Stimulated activated CD8-positive, alpha-beta memory T cell treated with anti-CD3 and anti-CD28 coated beads, Interleukin-12 subunit alpha, Interleukin-12 subunit beta, amount 100 ng/mL, for 1 hour (primary cell): ENCODE data around the gene TBC1D4.
"Not testable (repeated sequence)": the region's sequence is repeated elsewhere in the genome, so short reads cannot be mapped to it uniquely, and the experiment has no call there.

Source experiments
- DNase-seq: peaks from one replicate; pipeline ENCODE4 v3.0.0-alpha.2; 2020; ENCODE audit warnings: low read depth

Gene TBC1D4

GRCh38 chr13:75319254-75319653 lies 162.7 kb downstream of the TBC1D4 start:
- DNase-seq = no peak

- DNase-seq = no peak
Measured at GRCh38 chr13:75318138-75318833, 163.7 kb downstream of the TBC1D4 start.

- DNase-seq = no peak
Measured at GRCh38 chr13:75316427-75316826, 165.5 kb downstream of the TBC1D4 start.

GRCh38 chr13:75312884-75313520 lies 169.0 kb downstream of the TBC1D4 start:
- DNase-seq = no peak

GRCh38 chr13:75309981-75310580 lies 171.9 kb downstream of the TBC1D4 start:
- no peak for DNase-seq

- no peak for DNase-seq
Measured at GRCh38 chr13:75308222-75308621, 173.7 kb downstream of the TBC1D4 start.

- no peak for DNase-seq
Measured at GRCh38 chr13:75307370-75307949, 174.5 kb downstream of the TBC1D4 start.

GRCh38 chr13:75306967-75307366 lies 175.0 kb downstream of the TBC1D4 start:
- DNase-seq = not testable (repeated sequence)

- DNase-seq = no peak
Measured at GRCh38 chr13:75305059-75305458, 176.9 kb downstream of the TBC1D4 start.

- DNase-seq = no peak
Measured at GRCh38 chr13:75303263-75303662, 178.7 kb downstream of the TBC1D4 start.

GRCh38 chr13:75302071-75302698 lies 179.8 kb downstream of the TBC1D4 start:
- no peak for DNase-seq

GRCh38 chr13:75299913-75300862 lies 181.8 kb downstream of the TBC1D4 start:
- DNase-seq = no peak

- DNase-seq = no peak
Measured at GRCh38 chr13:75299246-75299645, 182.7 kb downstream of the TBC1D4 start.

GRCh38 chr13:75296641-75297040 lies 185.3 kb downstream of the TBC1D4 start:
- DNase-seq = no peak

- DNase-seq = no peak
Measured at GRCh38 chr13:75295201-75295600, 186.8 kb downstream of the TBC1D4 start.

GRCh38 chr13:75294110-75294509 lies 187.9 kb downstream of the TBC1D4 start:
- no peak for DNase-seq

- no peak for DNase-seq
Measured at GRCh38 chr13:75285310-75285709, 196.7 kb downstream of the TBC1D4 start.

GRCh38 chr13:75279834-75280369 lies 202.1 kb downstream of the TBC1D4 start:
- no peak for DNase-seq

- DNase-seq = not testable (repeated sequence)
Measured at GRCh38 chr13:75273695-75274094, 208.3 kb downstream of the TBC1D4 start.

GRCh38 chr13:75271846-75272245 lies 210.1 kb downstream of the TBC1D4 start:
- no peak for DNase-seq

- not testable (repeated sequence) for DNase-seq
Measured at GRCh38 chr13:75268481-75268880, 213.5 kb downstream of the TBC1D4 start.
